K562 (cell line): ENCODE data around the gene SBNO1. TPM values are rescaled to one million over a fixed set of nuclear protein-coding genes. Genes with fewer than 3 reads are reported as not detected.

ENCODE experiments used
- CCAR2 ChIP-seq: fragments of 200-400 bp; formaldehyde crosslinking; IDR thresholded peaks from 2 replicates; pipeline ENCODE4 v1.6.1; 2017; ENCODE audit warnings: mild to moderate bottlenecking, low read depth, low read length
- CREB3L1 ChIP-seq: fragments of 450-650 bp; IDR thresholded peaks from 2 replicates; pipeline ENCODE4 v1.6.1; 2014; ENCODE audit warnings: low read depth, mild to moderate bottlenecking, moderate library complexity, borderline replicate concordance
- ELF2 ChIP-seq: fragments of 250-450 bp; sonication (Bioruptor Pico); IDR thresholded peaks from 2 replicates; pipeline ENCODE4 v1.5.0; 2021; ENCODE audit warnings: mild to moderate bottlenecking
- FOXK2 ChIP-seq, 2 experiments: fragments of 450-650 bp; IDR thresholded peaks in 1 of 2; conservative IDR thresholded peaks in 1 of 2; 2 replicates each; pipeline ENCODE4 v1.6.1; 2016; ENCODE audit warnings: low read depth in 2 of 2, mild to moderate bottlenecking in 1 of 2
- GATAD2A ChIP-seq: fragments of 450-650 bp; IDR thresholded peaks from 2 replicates; pipeline ENCODE4 v1.6.1; 2017
- HDAC3 ChIP-seq: fragments of 450-650 bp; IDR thresholded peaks from 2 replicates; pipeline ENCODE4 v1.6.1; 2018; ENCODE audit warnings: borderline replicate concordance, mild to moderate bottlenecking, moderate library complexity; ENCODE audit not compliant: partially characterized antibody
- MXI1 ChIP-seq: IDR thresholded peaks from 2 replicates; pipeline ENCODE4 v1.6.1; 2011; ENCODE audit warnings: low read depth, mild to moderate bottlenecking, improper control_type of control experiment, low read length
- NBN ChIP-seq: fragments of 450-650 bp; IDR thresholded peaks from 2 replicates; pipeline ENCODE4 v1.6.1; 2016; ENCODE audit warnings: low read depth, mild to moderate bottlenecking
- NR2C2 ChIP-seq, 2 experiments: fragments of 200-800 bp in 1 of 2; sonication (Bioruptor generic) in 1 of 2; sonication (generic) in 1 of 2; formaldehyde crosslinking in 1 of 2; IDR thresholded peaks; 2 replicates each; pipeline versions ENCODE4 v1.6.1 to v1.8.0; 2016 to 2022; ENCODE audit warnings: mild to moderate bottlenecking in 1 of 2, missing compliant biosample characterization in 1 of 2, missing genetic modification characterization in 1 of 2, missing genetic modification reagents in 1 of 2
- PHF21A ChIP-seq: fragments of 450-650 bp; IDR thresholded peaks from 2 replicates; pipeline ENCODE4 v1.6.1; 2017; ENCODE audit warnings: low read depth, borderline replicate concordance
- RCOR1 ChIP-seq, 2 experiments: IDR thresholded peaks; 2 replicates each; pipeline ENCODE4 v1.6.1; 2012; ENCODE audit warnings: low read depth in 2 of 2, low read length in 2 of 2, borderline replicate concordance in 1 of 2, improper control_type of control experiment in 1 of 2
- SMAD1 ChIP-seq: fragments of 150-350 bp; IDR thresholded peaks from 2 replicates; pipeline ENCODE4 v1.6.1; 2014; ENCODE audit warnings: low read length, low read depth; ENCODE audit not compliant: partially characterized antibody
- ZMIZ1 ChIP-seq, 2 experiments: fragments of 150-350 bp in 1 of 2; IDR thresholded peaks; 2 replicates each; pipeline ENCODE4 v1.6.1; 2012 to 2016; ENCODE audit warnings: low read depth in 2 of 2, low read length in 2 of 2, mild to moderate bottlenecking in 1 of 2, moderate library complexity in 1 of 2
- ZNF133 ChIP-seq: fragments of 250-450 bp; sonication (Bioruptor Pico); IDR thresholded peaks from 2 replicates; pipeline ENCODE4 v1.4.0; 2020; ENCODE audit warnings: mild to moderate bottlenecking
- polyA plus RNA-seq, 8 experiments: library from polyadenylated mRNA; depleted of rRNA in 4 of 8; stranded (reverse) in 5 of 8; unstranded in 3 of 8; fragments of >200 nt; fragmentation: Nextera tagmentation in 2 of 8; fragmentation: Illumina TruSeq in 1 of 8; extraction: Ambion mirVana in 2 of 8; extraction: Trizol in 1 of 8; gene quantifications; 2 replicates each; pipeline versions ENCODE4 v1.2.1 to v1.2.3, GENCODE V29; 2011 to 2014; ENCODE audit warnings: inconsistent platforms in 1 of 8, missing spikeins in 1 of 8
- total RNA-seq, 7 experiments: library from RNA; depleted of rRNA in 6 of 7; stranded (reverse); fragments of >200 nt in 6 of 7; fragmentation: Illumina TruSeq in 2 of 7; extraction: Trizol in 2 of 7; gene quantifications; 2 replicates each; pipeline versions ENCODE4 v1.2.1 to v1.2.3, GENCODE V29; 2011 to 2021; ENCODE audit warnings: low replicate concordance in 1 of 7

Gene SBNO1
- total and polyA plus RNA-seq, 9 of the 15 experiments (the other 6 are each of a cell fraction or from before 2014, with no cell fraction given) = 14.9 to 77.1 (median 35.9) TPM

- TF ChIP-seq HDAC3 (peak; percentile 12), CREB3L1 (peak; percentile 50; the same call in 1 of the 2 replicates), ELF2 (CRISPR knock-in tag) (0 out of 2 replicates have a peak, but pooled peaks have one; percentile 8), MXI1 (0 out of 2 replicates have a peak, but pooled peaks have one; percentile 26), ZMIZ1 (IDR thresholded peaks at IDR 0.05; ENCODE audit: low read depth in 2 of 2, low read length in 2 of 2) (0 out of 4 replicates have a peak, but pooled peaks of 1 of the 2 experiments have one; percentile 74), CCAR2 (no peak), NR2C2 (CRISPR knock-in tag; IDR thresholded peaks at IDR 0.05) (peak; percentile 42; the same call in 1 of the 2 replicates), NR2C2 (tag; IDR thresholded peaks at IDR 0.05) (no peak), NBN (no peak), FOXK2 (conservative IDR thresholded peaks at IDR 0.05 in 1 of 2, IDR thresholded peaks at IDR 0.05 in 1 of 2; ENCODE audit: low read depth in 2 of 2) (peak in 1 of 2 experiments; percentile 27; a peak in 2 of 4 replicates), GATAD2A (peak; percentile 23; the same call in 1 of the 2 replicates), PHF21A (peak; percentile 40; the same call in 1 of the 2 replicates), RCOR1 (IDR thresholded peaks at IDR 0.05; ENCODE audit: borderline replicate concordance in 1 of 2, low read depth in 2 of 2, low read length in 2 of 2) (peak; percentile 58 to 92; a peak in 3 of 4 replicates), SMAD1 (peak; percentile 3), ZNF133 (CRISPR knock-in tag) (no peak)
Observed at GRCh38 chr12:123387508-123388176, 23.0 kb upstream of the SBNO1 start (continued).
